Measurements from ENCODE around the gene HEG1.

DNA sequence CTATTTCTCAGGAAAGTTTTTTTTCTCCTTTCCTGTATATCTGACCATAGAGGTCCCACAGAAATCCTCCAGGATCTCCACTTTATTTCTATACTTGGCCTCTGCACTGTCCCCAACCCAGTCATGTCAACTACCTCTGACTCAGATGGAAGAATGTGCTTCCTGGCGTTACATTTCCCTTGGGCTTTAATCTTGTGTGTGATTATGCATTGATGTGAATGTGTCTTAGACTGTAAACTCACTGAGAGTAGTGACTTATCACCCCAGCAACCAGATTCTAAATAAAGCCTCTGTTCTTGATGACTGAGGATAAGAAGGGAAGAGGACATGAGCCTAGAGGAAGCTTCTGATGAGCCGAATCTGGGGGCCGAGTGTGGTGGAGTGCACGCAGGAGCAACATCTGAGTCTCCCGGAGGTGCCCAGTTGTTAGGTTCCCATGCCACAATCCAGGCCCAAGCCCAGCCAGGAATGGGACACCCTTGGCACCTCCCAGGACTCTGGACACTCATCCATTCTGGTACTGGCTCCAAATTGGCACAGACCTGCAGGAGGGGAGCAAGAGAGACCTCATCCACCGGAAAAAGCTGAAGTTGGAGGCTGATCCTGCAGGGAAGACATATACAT lies 32.1 kb upstream of the HEG1 start:
- TF ChIP-seq POLR2A (IDR thresholded peaks at IDR 0.05; ENCODE audit: extremely low read depth, insufficient read length) (no peak), CTCF (IDR thresholded peaks at IDR 0.05; ENCODE audit: low read depth, low read length) (no peak), MAX (IDR thresholded peaks at IDR 0.05; ENCODE audit: low read depth, low read length) (no peak)

Measured in NB4 (cell line).